ENCODE measurements around the gene MIOS.
A peak's percentile ranks its signal among the peaks of the same experiment; 100 is the strongest.

Gene MIOS

GRCh38 chr7:7566651-7567611, at the start of gene MIOS:
MIOS (plus strand) TSS chr7:7566884; CDS start chr7:7572476, 5,592 bp downstream.
- H3K36me3 ChIP-seq (ENCODE audit: control insufficient read depth in 2 of 2, insufficient read depth in 1 of 2, low read length in 2 of 2) = peaks cover 0 to 15% of the 10 kb centered on the region in 2 experiments; a peak in 1 of 3 replicates
- H3K27ac ChIP-seq (ENCODE audit: extremely low read depth, low read depth, low read length) = peak within 1 kb of the TSS; percentile 61; the same call in 1 of the 2 replicates
- ChIA-PET CTCF (no interaction called here), POLR2A (no interaction called here)
- H3K9me3 ChIP-seq (ENCODE audit: control insufficient read depth, insufficient read depth, low read depth, low read length) = no peaks in the 10 kb centered on the region
- peak within 1 kb of the TSS; percentile 58 for H3K4me3 ChIP-seq (ENCODE audit: low read depth, low read length)
- H3K4me1 ChIP-seq (ENCODE audit: control insufficient read depth, insufficient read depth, low read length) = peaks cover 5% of the 10 kb centered on the region; the same call in 1 of the 2 replicates
- TF ChIP-seq ZNF692 (tag by site-specific recombination; IDR thresholded peaks at IDR 0.05) = peak; percentile 87
- TF ChIP-seq ZNF266 (tag by site-specific recombination; IDR thresholded peaks at IDR 0.05; ENCODE audit: low read depth) = no peak
- no peak for TF ChIP-seq KLF17 (tag by site-specific recombination; IDR thresholded peaks at IDR 0.05)
- TF ChIP-seq OVOL3 (tag by site-specific recombination; IDR thresholded peaks at IDR 0.05) = no peak
- TF ChIP-seq ZNF302 (tag by site-specific recombination; IDR thresholded peaks at IDR 0.05; ENCODE audit: low read depth) = no peak
- no peak for TF ChIP-seq KLF16 (tag by site-specific recombination; IDR thresholded peaks at IDR 0.05)
- no peak for TF ChIP-seq PRDM4 (tag by site-specific recombination; IDR thresholded peaks at IDR 0.05)
- TF ChIP-seq GLI2 (tag by site-specific recombination; IDR thresholded peaks at IDR 0.05; ENCODE audit: borderline replicate concordance, low read depth) = no peak
- TF ChIP-seq ZFP41 (tag by site-specific recombination; IDR thresholded peaks at IDR 0.05; ENCODE audit: borderline replicate concordance) = no peak
- no peak for TF ChIP-seq ZNF555 (tag by site-specific recombination; conservative IDR thresholded peaks at IDR 0.05)
- no peak for TF ChIP-seq ZNF404 (tag by site-specific recombination; IDR thresholded peaks at IDR 0.05)
- peak; percentile 34; the same call in 1 of the 2 replicates for TF ChIP-seq ZIC2 (tag by site-specific recombination; IDR thresholded peaks at IDR 0.05)
- TF ChIP-seq ZSCAN30 (tag by site-specific recombination; IDR thresholded peaks at IDR 0.05) = peak; percentile 29; the same call in 1 of the 2 replicates
- 0 out of 2 replicates have a peak, but pooled peaks have one; percentile 21 for TF ChIP-seq ZNF660 (tag by site-specific recombination; IDR thresholded peaks at IDR 0.05)
- TF ChIP-seq SP7 (tag by site-specific recombination; IDR thresholded peaks at IDR 0.05) = no peak
- TF ChIP-seq IKZF3 (tag by site-specific recombination; IDR thresholded peaks at IDR 0.05) = no peak; the same call in 1 of the 2 replicates
- no peak for TF ChIP-seq ZNF423 (tag by site-specific recombination; IDR thresholded peaks at IDR 0.05)
- no peak for TF ChIP-seq ZNF394 (tag by site-specific recombination; IDR thresholded peaks at IDR 0.05; ENCODE audit: borderline replicate concordance)
- TF ChIP-seq INSM2 (tag by site-specific recombination; IDR thresholded peaks at IDR 0.05) = no peak
- no peak for TF ChIP-seq SCRT2 (tag by site-specific recombination; IDR thresholded peaks at IDR 0.05)
- no peak for TF ChIP-seq ZBTB48 (tag by site-specific recombination; IDR thresholded peaks at IDR 0.05)
- TF ChIP-seq ZNF341 (tag by site-specific recombination; IDR thresholded peaks at IDR 0.05; ENCODE audit: low read depth) = no peak
- no peak for TF ChIP-seq ZNF830 (tag by site-specific recombination; IDR thresholded peaks at IDR 0.05; ENCODE audit: low read depth)
- no peak for TF ChIP-seq ZNF202 (tag by site-specific recombination; IDR thresholded peaks at IDR 0.05; ENCODE audit: borderline replicate concordance)
- no peak for TF ChIP-seq ZNF146 (tag by site-specific recombination; IDR thresholded peaks at IDR 0.05)
- peak; percentile 73 for TF ChIP-seq SP3 (tag by site-specific recombination; IDR thresholded peaks at IDR 0.05)
- TF ChIP-seq ZNF610 (tag by site-specific recombination; IDR thresholded peaks at IDR 0.05; ENCODE audit: borderline replicate concordance) = no peak
- TF ChIP-seq ZNF544 (tag by site-specific recombination; IDR thresholded peaks at IDR 0.05) = no peak
- peak; percentile 70 for TF ChIP-seq YY1 (tag by site-specific recombination; IDR thresholded peaks at IDR 0.05)
- no peak for TF ChIP-seq ZNF155 (tag by site-specific recombination; IDR thresholded peaks at IDR 0.05)
